IMR-90 (cell line): Measurements from ENCODE around the gene MICAL3. TPM values are rescaled to one million over a fixed set of nuclear protein-coding genes. Genes with fewer than 3 reads are reported as not detected.

Experiments
- ATAC-seq: fragments of 200-7000 bp; cut with Tn5 transposase; 2 replicates; pipeline ENCODE4 v1.9.1; 2020; ENCODE audit warnings: low read depth, mild to moderate bottlenecking, moderate library complexity
- BruUV-seq: library from RNA; stranded (reverse); fragments of 400-500 nt; replicated peaks from 2 replicates; lab custom pipeline; 2021; lab: Mats Ljungman, UMichigan
- CTCF ChIA-PET: fragments of 300-600 bp; formaldehyde crosslinking; extraction: SDS; loops from one replicate; lab custom pipeline; 2021; ENCODE audit warnings: antibody characterized with exemption; lab: Yijun Ruan, JAX
- POLR2A ChIA-PET: fragments of 300-600 bp; sonication (Branson Sonifier 250); formaldehyde crosslinking; loops from one replicate; lab custom pipeline; 2022; ENCODE audit warnings: antibody characterized with exemption; ENCODE audit not compliant: unreplicated experiment; lab: Charles Lee
- DNase-seq: peaks from one replicate; pipeline ENCODE4 v3.0.0; 2013
- H2AFZ ChIP-seq: replicated peaks from 2 replicates; pipeline ENCODE3; 2013; ENCODE audit warnings: low read length, mild to moderate bottlenecking; ENCODE audit not compliant: poor library complexity
- H2AK5ac ChIP-seq: 2 replicates; pipeline ENCODE4 v1.6.1; 2013; ENCODE audit warnings: low read depth, low read length, inconsistent platforms
- H2AK9ac ChIP-seq: replicated peaks from 2 replicates; pipeline ENCODE3; 2013; ENCODE audit warnings: mild to moderate bottlenecking, low read depth, low read length, moderate library complexity; ENCODE audit not compliant: poor library complexity
- H2BK120ac ChIP-seq: 2 replicates; pipeline ENCODE4 v1.6.1; 2013; ENCODE audit warnings: low read depth, low read length, inconsistent platforms
- H2BK15ac ChIP-seq: 3 replicates; pipeline ENCODE4 v1.6.1; 2013; ENCODE audit warnings: low read depth, low read length, inconsistent platforms
- H2BK20ac ChIP-seq: 2 replicates; pipeline ENCODE4 v1.6.1; 2013; ENCODE audit warnings: low read depth, mild to moderate bottlenecking, inconsistent platforms, low read length, moderate library complexity
- H2BK5ac ChIP-seq: 2 replicates; pipeline ENCODE4 v1.6.1; 2013; ENCODE audit warnings: mild to moderate bottlenecking, low read depth, low read length, inconsistent platforms; ENCODE audit not compliant: poor library complexity, severe bottlenecking
- H3K14ac ChIP-seq: replicated peaks from 2 replicates; pipeline ENCODE4 v1.6.1; 2013; ENCODE audit warnings: low read depth, low read length, inconsistent platforms
- H3K18ac ChIP-seq: 2 replicates; pipeline ENCODE4 v1.6.1; 2013; ENCODE audit warnings: low read depth, low read length, control low read depth
- H3K23ac ChIP-seq: 2 replicates; pipeline ENCODE4 v1.6.1; 2013; ENCODE audit warnings: low read depth, low read length, inconsistent platforms
- H3K27ac ChIP-seq: 2 replicates; pipeline ENCODE4 v1.5.1; 2013; ENCODE audit warnings: mild to moderate bottlenecking, control low read depth, low read length; ENCODE audit not compliant: insufficient read depth
- H3K27me3 ChIP-seq: 2 replicates; pipeline ENCODE4 v1.6.1; 2013; ENCODE audit warnings: low read length; ENCODE audit not compliant: control insufficient read depth, insufficient read depth
- H3K36me3 ChIP-seq: 2 replicates; pipeline ENCODE4 v1.6.1; 2013; ENCODE audit warnings: low read length, mixed read lengths; ENCODE audit not compliant: control insufficient read depth, insufficient read depth
- H3K4ac ChIP-seq: 2 replicates; pipeline ENCODE4 v1.6.1; 2013; ENCODE audit warnings: low read depth, low read length, inconsistent platforms
- H3K4me1 ChIP-seq: 2 replicates; pipeline ENCODE4 v1.6.1; 2013; ENCODE audit warnings: low read length, mixed read lengths; ENCODE audit not compliant: control insufficient read depth, insufficient read depth
- H3K4me2 ChIP-seq: 2 replicates; pipeline ENCODE4 v1.6.1; 2013; ENCODE audit warnings: low read depth, mild to moderate bottlenecking, control low read depth, low read length, moderate library complexity
- H3K4me3 ChIP-seq: 2 replicates; pipeline ENCODE4 v1.5.1; 2013; ENCODE audit warnings: low read depth, mild to moderate bottlenecking, control low read depth, low read length, moderate library complexity; ENCODE audit not compliant: insufficient read depth
- H3K56ac ChIP-seq: 2 replicates; pipeline ENCODE4 v1.6.1; 2013; ENCODE audit warnings: low read length, inconsistent platforms; ENCODE audit not compliant: insufficient read depth; ENCODE audit errors: extremely low read depth
- H3K79me1 ChIP-seq, 2 experiments: 2 replicates each; pipeline ENCODE4 v1.6.1; 2013; ENCODE audit warnings: low read length in 2 of 2, inconsistent platforms in 1 of 2, low read depth in 1 of 2
- H3K9ac ChIP-seq: 2 replicates; pipeline ENCODE4 v1.6.1; 2013; ENCODE audit warnings: low read depth, low read length, control low read depth
- H3K9me1 ChIP-seq: 2 replicates; pipeline ENCODE4 v1.6.1; 2013; ENCODE audit warnings: low read length, inconsistent platforms; ENCODE audit not compliant: insufficient read depth
- H3K9me3 ChIP-seq: 2 replicates; pipeline ENCODE4 v1.6.1; 2013; ENCODE audit warnings: low read length; ENCODE audit not compliant: control insufficient read depth, insufficient read depth
- H4K20me1 ChIP-seq: 2 replicates; pipeline ENCODE4 v1.6.1; 2013; ENCODE audit warnings: low read length, inconsistent platforms; ENCODE audit not compliant: insufficient read depth
- H4K5ac ChIP-seq: 2 replicates; pipeline ENCODE4 v1.6.1; 2013; ENCODE audit warnings: mild to moderate bottlenecking, low read depth, low read length, control low read depth
- H4K8ac ChIP-seq, 2 experiments: 2 replicates each; pipeline ENCODE4 v1.6.1; 2013; ENCODE audit warnings: low read depth in 2 of 2, low read length in 2 of 2, control low read depth in 1 of 2, inconsistent platforms in 1 of 2
- H4K91ac ChIP-seq: 2 replicates; pipeline ENCODE4 v1.6.1; 2013; ENCODE audit warnings: low read depth, low read length, inconsistent platforms; ENCODE audit not compliant: insufficient read depth
- CHD1 ChIP-seq: IDR thresholded peaks from 2 replicates; pipeline ENCODE4 v1.6.1; 2012; ENCODE audit warnings: low read depth, low read length, improper control_type of control experiment
- MAZ ChIP-seq: IDR thresholded peaks from 2 replicates; pipeline ENCODE4 v1.6.1; 2012; ENCODE audit warnings: low read depth, mild to moderate bottlenecking, low read length, improper control_type of control experiment, moderate library complexity, borderline replicate concordance
- MXI1 ChIP-seq: IDR thresholded peaks from 2 replicates; pipeline ENCODE4 v1.6.1; 2012; ENCODE audit warnings: low read depth, mild to moderate bottlenecking, low read length, moderate library complexity, borderline replicate concordance
- RCOR1 ChIP-seq: IDR thresholded peaks from 2 replicates; pipeline ENCODE4 v1.6.1; 2012; ENCODE audit warnings: mild to moderate bottlenecking, low read length, improper control_type of control experiment; ENCODE audit not compliant: insufficient replicate concordance
- SMC3 ChIP-seq: fragments of 150-350 bp; IDR thresholded peaks from 2 replicates; pipeline ENCODE4 v1.6.1; 2016; ENCODE audit warnings: low read depth, mild to moderate bottlenecking, antibody characterized with exemption, low read length, moderate library complexity
- WGBS, 2 experiments: methylation state at CpG; one replicate each; pipeline versions ENCODE4 v1.1.5 to v1.1.7; 2013; ENCODE audit warnings: missing lambda C conversion rate in 2 of 2; ENCODE audit not compliant: insufficient read length in 1 of 2; ENCODE audit errors: extremely low coverage in 2 of 2; 5-methylcytosine and 5-hydroxymethylcytosine counted together
- dilution Hi-C: fragments of 300-500 bp; cut with HindIII; formaldehyde crosslinking; loops from one replicate; pipeline ENCODE4 v1.14.3; 2018; ENCODE audit warnings: low sequenced_read_pairs; ENCODE audit not compliant: unreplicated experiment
- in situ Hi-C: fragments of 300-500 bp; cut with MboI; formaldehyde crosslinking; loops from 3 replicates; pipeline ENCODE4 v1.14.3; 2019; ENCODE audit warnings: low sequenced_read_pairs, inconsistent platforms, mixed read lengths
- intact Hi-C: fragments of 100-400 bp; cut with micrococcal nuclease; formaldehyde crosslinking; loops from 2 replicates; pipeline ENCODE4 v1.10.0; 2022
- polyA plus RNA-seq, 3 experiments: library from polyadenylated mRNA; depleted of rRNA; stranded (reverse); fragments of >200 nt; gene quantifications; 2 replicates each; pipeline ENCODE4 v1.2.3, GENCODE V29; 2012; ENCODE audit warnings: low replicate concordance in 1 of 3
- total RNA-seq: library from RNA; depleted of rRNA; stranded (reverse); fragments of >200 nt; gene quantifications from 2 replicates; pipeline ENCODE4 v1.2.3, GENCODE V29; 2012
- TF ChIP-seq, protein P1 (sequence below): fragments of 150-350 bp; IDR thresholded peaks from 2 replicates; pipeline ENCODE4 v1.6.1; 2017; ENCODE audit warnings: mild to moderate bottlenecking, antibody characterized with exemption, low read length, low read depth

MICAL3 gene
- total and polyA plus RNA-seq, 2 of the 4 experiments (the other 2 are of a cell fraction) = 17.6 to 26.8 TPM

DNA sequence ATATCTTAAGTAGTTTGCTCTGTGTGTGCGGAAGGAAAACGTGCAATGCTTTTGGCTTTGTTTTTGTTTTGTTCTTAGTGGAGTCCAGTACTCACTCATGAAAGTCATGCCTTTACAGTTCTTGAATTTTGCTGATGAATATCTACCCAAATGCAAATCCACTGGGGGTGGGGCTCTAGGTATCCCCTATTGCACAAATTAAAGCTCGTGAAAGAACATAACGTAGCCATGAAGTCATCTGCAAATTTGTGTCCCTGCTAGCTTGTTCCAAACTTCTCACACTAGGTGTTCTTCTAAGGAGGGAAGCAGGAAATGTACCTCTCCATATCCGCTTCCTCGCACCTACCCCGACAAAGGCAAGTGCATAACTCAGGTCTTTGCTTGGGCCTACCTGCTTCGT, 118.9 kb downstream of the MICAL3 start:
- POLR2A ChIA-PET = interaction anchor here (0.6 kb wide), 1 partner anchor 52 kb away, joined by 9 read pairs; no protein-coding TSS in a partner anchor

More for the DNA sequence above, 118.9 kb downstream of the MICAL3 start:
- no peak overlapping the region for H2BK5ac ChIP-seq
- H2BK120ac ChIP-seq = no peak overlapping the region
- no peaks in the 10 kb centered on the region for H3K9me3 ChIP-seq
- H4K91ac ChIP-seq = no peak overlapping the region
- no peak overlapping the region for H3K4ac ChIP-seq
- H4K5ac ChIP-seq = no peak overlapping the region
- H2AFZ ChIP-seq = no peak overlapping the region
- H2AK5ac ChIP-seq = no peak overlapping the region
- no peak overlapping the region for H3K4me2 ChIP-seq
- TF ChIP-seq, protein P1, sequence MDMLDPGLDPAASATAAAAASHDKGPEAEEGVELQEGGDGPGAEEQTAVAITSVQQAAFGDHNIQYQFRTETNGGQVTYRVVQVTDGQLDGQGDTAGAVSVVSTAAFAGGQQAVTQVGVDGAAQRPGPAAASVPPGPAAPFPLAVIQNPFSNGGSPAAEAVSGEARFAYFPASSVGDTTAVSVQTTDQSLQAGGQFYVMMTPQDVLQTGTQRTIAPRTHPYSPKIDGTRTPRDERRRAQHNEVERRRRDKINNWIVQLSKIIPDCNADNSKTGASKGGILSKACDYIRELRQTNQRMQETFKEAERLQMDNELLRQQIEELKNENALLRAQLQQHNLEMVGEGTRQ = no peak
- TF ChIP-seq SMC3 (no peak), MXI1 (no peak), RCOR1 (no peak), MAZ (no peak), CHD1 (no peak)
- H2BK15ac ChIP-seq = no peak overlapping the region
- H4K20me1 ChIP-seq = peaks cover 14% of the 10 kb centered on the region
- H3K36me3 ChIP-seq = peaks cover 22% of the 10 kb centered on the region
- no CpG with 5 or more reads among the region's 8 CpGs for WGBS, 2 experiments
- H4K8ac ChIP-seq = no peak overlapping the region
- H3K14ac ChIP-seq = no peak overlapping the region
- no TSS peak for BruUV-seq
- H3K9me1 ChIP-seq = peaks cover 46% of the 10 kb centered on the region
- no peak overlapping the region for H2AK9ac ChIP-seq
- H3K18ac ChIP-seq = no peak overlapping the region
- in situ Hi-C loops (no loop called here), intact Hi-C loops (no loop called here), dilution Hi-C loops (no loop called here)
- no peak overlapping the region for H3K9ac ChIP-seq
- H3K4me3 ChIP-seq = no peak overlapping the region
- no peaks in the 10 kb centered on the region for H3K27me3 ChIP-seq
- no peak overlapping the region for H3K23ac ChIP-seq
- H3K27ac ChIP-seq = no peak overlapping the region
- no peak overlapping the region for H3K56ac ChIP-seq
- CTCF ChIA-PET = no interaction called here
- peaks cover 9% of the 10 kb centered on the region for H3K4me1 ChIP-seq
- no peak for DNase-seq
- peaks cover 54 to 86% of the 10 kb centered on the region in 2 experiments for H3K79me1 ChIP-seq
- no peak for ATAC-seq
- H2BK20ac ChIP-seq = no peak overlapping the region
